Neural crest cell (in vitro differentiated cells): Measurements from ENCODE around the gene GNAT2. TPM values are rescaled to one million over a fixed set of nuclear protein-coding genes. Genes with fewer than 3 reads are reported as not detected.

Experiments used
- DNase-seq: peaks from one replicate; pipeline ENCODE4 v3.0.0; 2021; ENCODE audit warnings: low read depth, mixed read lengths, low spot score
- H3K27ac Mint-ChIP-seq: one replicate; pipeline ENCODE4 v1.8.0; 2021; ENCODE audit warnings: mild to moderate bottlenecking, mixed read lengths; ENCODE audit not compliant: unreplicated experiment
- H3K27me3 Mint-ChIP-seq: 2 replicates; pipeline ENCODE4 v1.8.0; 2021; ENCODE audit warnings: low read depth, mild to moderate bottlenecking, mixed read lengths
- H3K36me3 Mint-ChIP-seq: 2 replicates; pipeline ENCODE4 v1.8.0; 2021; ENCODE audit warnings: low read depth, mild to moderate bottlenecking, mixed read lengths
- H3K4me1 Mint-ChIP-seq: 2 replicates; pipeline ENCODE4 v1.8.0; 2021; ENCODE audit warnings: mixed read lengths
- H3K4me3 Mint-ChIP-seq: one replicate; pipeline ENCODE4 v1.8.0; 2021; ENCODE audit warnings: mild to moderate bottlenecking, mixed read lengths
- H3K9me3 Mint-ChIP-seq: 2 replicates; pipeline ENCODE4 v1.8.0; 2021; ENCODE audit warnings: mixed read lengths
- total RNA-seq: library from RNA; stranded (reverse); gene quantifications from 2 replicates; pipeline ENCODE4 v1.2.1, GENCODE V29; 2021
- TF ChIP-seq, protein P1 (sequence below): fragments of 200-600 bp; sonication (generic); conservative IDR thresholded peaks from 2 replicates; pipeline ENCODE4 v1.5.0; 2021; ENCODE audit warnings: antibody characterized with exemption, mild to moderate bottlenecking

The GNAT2 gene
- total RNA-seq, 1 donor from 2014 or later, result not detected

DNA sequence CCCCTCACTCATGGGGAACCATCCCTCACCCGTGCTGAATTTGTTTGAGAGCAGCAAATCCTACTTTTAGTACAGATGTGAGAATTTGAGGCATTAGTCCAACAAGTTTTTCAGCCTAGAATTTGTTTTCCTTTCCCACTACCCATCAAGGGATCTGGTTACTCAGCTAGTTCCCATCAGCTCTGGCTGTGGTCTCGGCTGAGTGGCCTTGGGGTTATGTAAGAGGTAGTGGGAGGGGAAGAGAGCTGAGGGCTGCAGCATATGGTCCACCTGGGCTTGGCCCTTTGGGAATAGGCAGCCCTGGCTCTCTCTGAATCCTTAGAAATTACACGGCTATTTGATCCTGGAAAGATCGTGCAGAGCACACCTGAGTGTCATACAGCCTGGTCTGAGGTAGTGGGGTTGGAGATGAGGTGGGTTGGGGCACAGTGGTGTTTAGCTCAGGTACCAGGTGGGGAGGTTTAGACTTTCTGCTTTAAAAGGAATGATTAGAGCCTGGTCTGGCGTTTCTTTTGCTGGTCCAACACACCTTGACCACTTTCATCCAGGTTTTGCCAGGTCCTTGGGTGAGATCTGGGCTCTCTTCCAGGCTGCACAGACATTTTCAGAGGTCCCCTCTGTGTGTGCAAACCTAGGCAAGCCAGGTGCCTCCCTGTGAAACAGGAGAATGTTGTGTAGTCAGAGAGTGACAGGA is 40.7 kb upstream of the GNAT2 start:
- Mint-ChIP-seq H3K27ac (peak overlapping the region; percentile 62), H3K36me3 (no peaks in the 10 kb centered on the region), H3K4me3 (no peak overlapping the region), H3K27me3 (peaks cover 3% of the 10 kb centered on the region), H3K9me3 (no peaks in the 10 kb centered on the region), H3K4me1 (peaks cover 33% of the 10 kb centered on the region)
- TF ChIP-seq, protein P1, sequence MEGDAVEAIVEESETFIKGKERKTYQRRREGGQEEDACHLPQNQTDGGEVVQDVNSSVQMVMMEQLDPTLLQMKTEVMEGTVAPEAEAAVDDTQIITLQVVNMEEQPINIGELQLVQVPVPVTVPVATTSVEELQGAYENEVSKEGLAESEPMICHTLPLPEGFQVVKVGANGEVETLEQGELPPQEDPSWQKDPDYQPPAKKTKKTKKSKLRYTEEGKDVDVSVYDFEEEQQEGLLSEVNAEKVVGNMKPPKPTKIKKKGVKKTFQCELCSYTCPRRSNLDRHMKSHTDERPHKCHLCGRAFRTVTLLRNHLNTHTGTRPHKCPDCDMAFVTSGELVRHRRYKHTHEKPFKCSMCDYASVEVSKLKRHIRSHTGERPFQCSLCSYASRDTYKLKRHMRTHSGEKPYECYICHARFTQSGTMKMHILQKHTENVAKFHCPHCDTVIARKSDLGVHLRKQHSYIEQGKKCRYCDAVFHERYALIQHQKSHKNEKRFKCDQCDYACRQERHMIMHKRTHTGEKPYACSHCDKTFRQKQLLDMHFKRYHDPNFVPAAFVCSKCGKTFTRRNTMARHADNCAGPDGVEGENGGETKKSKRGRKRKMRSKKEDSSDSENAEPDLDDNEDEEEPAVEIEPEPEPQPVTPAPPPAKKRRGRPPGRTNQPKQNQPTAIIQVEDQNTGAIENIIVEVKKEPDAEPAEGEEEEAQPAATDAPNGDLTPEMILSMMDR, result no peak
- no peak for DNase-seq

DNA sequence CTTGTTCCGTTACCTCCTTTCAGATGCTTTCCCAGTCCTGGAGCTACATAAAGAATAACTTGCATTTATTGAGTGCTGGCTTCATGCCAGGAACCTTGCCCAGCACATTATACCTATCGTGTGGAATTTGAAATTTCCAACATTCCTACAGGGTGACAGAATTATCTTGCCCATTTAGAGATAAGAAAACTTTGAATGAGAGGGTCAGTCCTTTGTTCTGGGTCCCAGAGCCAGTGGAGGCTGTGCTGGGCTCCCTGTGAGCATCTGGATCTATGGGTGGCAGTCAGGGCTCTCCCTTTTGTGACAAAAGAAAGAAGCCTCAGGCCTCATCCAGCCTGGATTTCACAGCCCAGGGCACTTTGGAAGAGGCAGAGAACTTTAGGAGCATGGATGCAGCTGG is 39.7 kb upstream of the GNAT2 start:
- peak overlapping the region; percentile 15 for H3K4me3 Mint-ChIP-seq

DNA sequence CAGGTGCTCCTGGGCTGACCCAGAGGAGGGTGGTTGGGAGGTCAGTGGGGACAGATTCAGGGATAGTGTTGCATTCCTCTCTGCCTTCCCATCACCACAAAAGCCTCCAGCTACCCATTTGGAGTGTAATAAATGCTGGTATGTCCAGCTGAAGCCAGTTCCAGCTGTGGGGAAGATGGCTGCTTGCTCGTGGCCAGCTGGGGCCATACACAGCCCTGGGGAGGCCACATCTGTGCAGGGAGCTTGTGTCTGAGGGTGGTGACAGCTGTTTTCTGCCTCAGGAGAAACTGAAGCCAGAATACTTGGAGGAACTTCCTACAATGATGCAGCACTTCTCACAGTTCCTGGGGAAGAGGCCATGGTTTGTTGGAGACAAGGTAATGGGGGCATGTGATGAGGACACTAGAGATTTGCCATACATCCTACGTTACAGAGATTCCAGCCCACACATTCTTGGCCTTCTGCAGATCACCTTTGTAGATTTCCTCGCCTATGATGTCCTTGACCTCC is 39.2 kb upstream of the GNAT2 start:
- DNase-seq, result no peak
- peaks cover 11% of the 10 kb centered on the region for H3K27me3 Mint-ChIP-seq
- H3K4me1 Mint-ChIP-seq, result peaks cover 37% of the 10 kb centered on the region
- no peak overlapping the region for H3K27ac Mint-ChIP-seq
- H3K9me3 Mint-ChIP-seq, result no peaks in the 10 kb centered on the region
- no peaks in the 10 kb centered on the region for H3K36me3 Mint-ChIP-seq
- H3K4me3 Mint-ChIP-seq, result peak overlapping the region; percentile 79
- TF ChIP-seq, protein P1, result no peak

More for the DNA sequence above, 39.7 kb upstream of the GNAT2 start:
- Mint-ChIP-seq H3K27ac (no peak overlapping the region), H3K4me1 (peaks cover 37% of the 10 kb centered on the region), H3K27me3 (peaks cover 8% of the 10 kb centered on the region), H3K9me3 (no peaks in the 10 kb centered on the region), H3K36me3 (no peaks in the 10 kb centered on the region)
- no peak for DNase-seq
- TF ChIP-seq, protein P1, result no peak

DNA sequence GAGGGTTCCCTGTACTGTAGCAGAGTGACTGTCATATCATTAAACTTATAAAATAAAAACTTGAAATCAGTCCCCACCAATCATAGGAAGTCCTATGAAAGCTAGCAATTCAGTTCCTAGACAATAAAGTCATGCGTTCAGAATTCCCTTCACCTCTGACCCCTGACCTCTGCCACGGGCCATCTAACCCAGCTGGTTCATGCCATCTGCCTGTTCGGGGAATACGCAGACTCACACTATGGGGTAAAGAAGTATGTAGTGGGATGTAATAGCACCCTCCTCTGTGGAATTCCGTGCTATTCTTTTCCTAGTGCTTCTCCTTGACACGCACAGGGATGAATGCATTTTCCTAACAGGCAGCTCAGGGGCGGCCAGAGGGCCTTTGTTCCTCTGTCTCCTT is 38.6 kb upstream of the GNAT2 start:
- Mint-ChIP-seq H3K4me3 (peak overlapping the region; percentile 79), H3K36me3 (no peaks in the 10 kb centered on the region), H3K9me3 (no peaks in the 10 kb centered on the region), H3K4me1 (peaks cover 37% of the 10 kb centered on the region), H3K27ac (no peak overlapping the region), H3K27me3 (peaks cover 17% of the 10 kb centered on the region)
- no peak for DNase-seq
- TF ChIP-seq, protein P1, result no peak

DNA sequence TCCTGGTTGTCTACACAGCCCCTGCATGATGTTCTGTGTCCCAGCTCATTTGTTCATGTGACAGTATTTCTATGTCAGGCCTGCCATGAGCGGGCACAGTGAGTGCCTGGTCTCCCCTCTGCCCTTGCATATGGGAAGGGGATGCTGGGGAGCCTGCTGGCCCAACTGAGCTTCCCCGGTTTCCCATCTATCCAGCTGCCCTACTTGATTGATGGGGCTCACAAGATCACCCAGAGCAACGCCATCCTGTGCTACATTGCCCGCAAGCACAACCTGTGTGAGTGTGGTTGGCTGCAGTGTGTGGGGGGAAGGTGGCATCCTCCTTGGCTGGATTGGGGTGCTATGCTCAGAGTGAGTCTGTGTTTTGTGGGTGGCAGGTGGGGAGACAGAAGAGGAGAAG is 38.0 kb upstream of the GNAT2 start:
- no peaks in the 10 kb centered on the region for H3K36me3 Mint-ChIP-seq
- no peaks in the 10 kb centered on the region for H3K9me3 Mint-ChIP-seq
- DNase-seq, result no peak
- TF ChIP-seq, protein P1, result no peak
- H3K4me3 Mint-ChIP-seq, result peak overlapping the region; percentile 79
- H3K27me3 Mint-ChIP-seq, result peaks cover 20% of the 10 kb centered on the region
- peak overlapping the region; percentile 60 for H3K27ac Mint-ChIP-seq
- H3K4me1 Mint-ChIP-seq, result peaks cover 37% of the 10 kb centered on the region
